Skeletal muscle cell (primary cell): ENCODE results near the gene BTBD10.

Experiments
- DNase-seq: peaks from one replicate; pipeline ENCODE4 v3.0.0-alpha.2; 2010; ENCODE audit warnings: low read depth
- H3K4me3 ChIP-seq: 2 replicates; pipeline ENCODE4 v1.5.1; 2011; ENCODE audit warnings: low read depth, mild to moderate bottlenecking, control low read depth, low read length, moderate library complexity

Gene BTBD10

DNA sequence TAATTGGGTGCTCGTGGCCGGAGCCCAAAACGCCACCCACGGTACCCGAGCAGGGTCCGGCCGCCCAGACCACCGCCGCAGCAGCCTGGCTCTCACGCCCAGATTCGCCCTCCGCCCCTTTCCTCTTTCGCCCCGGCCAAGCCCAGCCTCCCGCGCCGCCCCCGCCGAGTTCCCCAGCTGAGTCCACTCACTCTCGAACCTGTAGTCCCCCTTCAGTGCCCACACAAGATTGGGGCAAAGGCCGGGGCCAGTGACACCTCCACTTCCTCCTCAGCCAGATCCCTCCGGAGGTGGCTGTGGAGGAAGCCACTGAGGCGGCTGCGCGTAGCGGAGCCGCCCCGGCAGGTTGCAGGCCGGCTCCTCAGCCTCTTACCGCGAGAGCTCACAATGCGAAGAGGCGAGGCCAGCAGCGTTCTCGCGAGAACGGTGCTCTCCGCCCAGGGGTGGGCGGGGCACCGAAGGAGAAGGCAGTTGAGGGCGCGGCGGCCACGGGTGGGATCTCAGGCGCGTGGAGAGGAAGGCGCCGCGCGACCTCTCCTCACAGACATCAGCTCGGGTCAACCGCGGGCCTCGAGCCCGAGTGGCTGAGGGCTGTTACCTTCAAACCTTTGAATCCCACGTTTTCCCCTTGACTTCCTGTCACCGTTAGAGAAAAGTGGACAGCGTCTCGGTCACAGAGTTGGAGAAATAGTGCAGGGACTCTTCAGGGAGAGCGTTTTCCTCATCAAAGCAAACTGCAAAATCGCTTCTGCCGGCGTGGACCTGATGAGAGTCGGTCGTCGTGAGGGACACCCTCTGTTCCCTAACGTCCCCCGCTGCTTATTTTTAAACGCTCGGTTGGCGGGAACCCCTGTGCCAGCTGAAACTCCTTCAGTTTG is at the start of gene BTBD10:
TSS of gene BTBD10 (minus strand) at position 322 of the 878 bp plus-strand sequence. CDS start 18,098 bp downstream, outside the sequence.
- H3K4me3 ChIP-seq, result peak within 1 kb of the TSS; percentile 91
- peak; percentile 83 for DNase-seq

DNA sequence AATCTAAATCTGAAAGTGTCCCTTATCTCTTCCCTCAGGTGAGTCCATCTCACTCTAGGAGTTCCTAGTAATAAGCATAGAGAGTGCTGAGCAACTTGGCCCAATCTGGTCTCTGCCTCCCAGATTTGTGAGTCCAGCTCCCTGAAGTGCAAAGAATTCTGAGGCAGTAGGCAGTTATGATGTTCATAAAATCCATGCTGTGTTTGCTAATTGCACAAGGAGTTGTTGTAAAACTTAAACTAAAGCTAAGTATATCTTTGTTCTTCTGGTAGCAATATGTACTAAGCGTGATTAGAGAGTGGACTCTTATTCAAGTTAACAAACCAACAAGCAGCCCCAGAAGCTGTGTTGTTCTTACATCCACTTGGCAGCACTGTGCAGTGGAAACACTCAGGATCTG is 40.4 kb upstream of the BTBD10 start:
- DNase-seq, result no peak
- H3K4me3 ChIP-seq, result no peak overlapping the region

DNA sequence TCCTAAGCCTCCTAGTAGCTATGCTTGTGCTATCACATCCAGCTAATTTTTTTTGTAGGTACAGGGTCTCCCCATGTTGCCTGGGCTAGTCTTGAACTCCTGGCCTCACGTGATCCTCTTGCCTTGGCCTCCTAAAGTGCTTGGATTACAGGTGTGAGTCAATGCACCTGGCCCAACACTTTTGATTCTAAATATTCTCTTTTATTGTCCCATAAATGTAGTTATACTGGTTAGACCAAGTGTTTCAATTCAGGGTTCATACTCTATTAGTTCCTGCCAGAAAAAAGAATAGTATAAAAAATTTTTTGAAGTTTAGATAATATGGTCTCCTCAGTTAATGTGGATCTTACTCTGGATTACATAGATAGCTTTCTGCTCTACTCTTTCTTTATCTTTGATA is 39.5 kb upstream of the BTBD10 start:
- DNase-seq, result no peak
- no peak overlapping the region for H3K4me3 ChIP-seq

DNA sequence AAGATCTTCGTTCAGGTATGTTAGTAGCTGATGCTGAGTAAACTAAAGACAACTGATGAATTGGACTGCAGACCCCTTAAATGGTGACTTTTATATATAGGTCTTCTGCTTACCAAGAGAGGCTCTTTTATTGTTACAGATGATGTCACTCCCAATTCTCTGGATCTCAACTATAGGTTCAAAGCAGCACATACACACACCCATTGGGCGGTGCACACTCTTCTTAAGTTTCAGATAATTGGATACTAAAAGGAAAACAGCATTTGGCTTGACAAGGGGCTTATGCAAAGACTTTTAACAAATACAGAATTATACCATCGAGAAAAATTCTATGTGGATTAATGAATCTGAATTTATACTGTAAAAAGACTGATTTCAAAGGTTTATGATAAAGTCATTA is 32.9 kb upstream of the BTBD10 start, which contains the start of gene PTH:
TSS of gene PTH (minus strand) at position 69 of the 400 bp plus-strand sequence. CDS start 3,142 bp downstream, outside the sequence.
- H3K4me3 ChIP-seq, result no peak within 1 kb of the TSS
- no peak for DNase-seq

GRCh38 chr11:13494051-13494450 is 31.0 kb upstream of the BTBD10 start:
- H3K4me3 ChIP-seq, result no peak overlapping the region
- DNase-seq, result no peak

- no peak for DNase-seq
- no peak overlapping the region for H3K4me3 ChIP-seq
Measured at GRCh38 chr11:13487661-13488030, 24.6 kb upstream of the BTBD10 start.

- no peak for DNase-seq
- peak overlapping the region; percentile 27 for H3K4me3 ChIP-seq
Measured at GRCh38 chr11:13486926-13487660, 24.1 kb upstream of the BTBD10 start.

- DNase-seq, result no peak
- H3K4me3 ChIP-seq, result no peak overlapping the region
Measured at GRCh38 chr11:13480198-13480597, 17.2 kb upstream of the BTBD10 start.

DNA sequence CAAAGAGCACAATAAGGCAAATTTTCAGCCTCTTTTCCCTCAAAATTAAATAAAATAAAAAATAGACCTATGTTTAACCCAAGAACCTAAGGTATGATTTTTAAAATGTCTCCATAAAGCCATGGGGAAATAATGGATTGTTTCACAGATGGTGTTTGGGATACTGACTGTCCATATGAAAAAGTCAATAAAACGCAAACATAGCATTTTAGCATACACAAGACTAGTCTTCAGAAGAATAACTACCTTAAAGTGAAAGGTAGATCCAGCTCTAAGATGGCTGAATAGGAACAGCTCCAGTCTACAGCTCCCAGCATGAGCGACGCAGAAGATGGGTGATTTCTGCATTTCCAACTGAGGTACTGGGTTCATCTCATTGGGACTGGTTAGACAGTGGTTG is 16.7 kb upstream of the BTBD10 start:
- DNase-seq, result no peak
- no peak overlapping the region for H3K4me3 ChIP-seq

GRCh38 chr11:13475091-13475490 is 12.1 kb upstream of the BTBD10 start:
- no peak overlapping the region for H3K4me3 ChIP-seq
- no peak for DNase-seq

DNA sequence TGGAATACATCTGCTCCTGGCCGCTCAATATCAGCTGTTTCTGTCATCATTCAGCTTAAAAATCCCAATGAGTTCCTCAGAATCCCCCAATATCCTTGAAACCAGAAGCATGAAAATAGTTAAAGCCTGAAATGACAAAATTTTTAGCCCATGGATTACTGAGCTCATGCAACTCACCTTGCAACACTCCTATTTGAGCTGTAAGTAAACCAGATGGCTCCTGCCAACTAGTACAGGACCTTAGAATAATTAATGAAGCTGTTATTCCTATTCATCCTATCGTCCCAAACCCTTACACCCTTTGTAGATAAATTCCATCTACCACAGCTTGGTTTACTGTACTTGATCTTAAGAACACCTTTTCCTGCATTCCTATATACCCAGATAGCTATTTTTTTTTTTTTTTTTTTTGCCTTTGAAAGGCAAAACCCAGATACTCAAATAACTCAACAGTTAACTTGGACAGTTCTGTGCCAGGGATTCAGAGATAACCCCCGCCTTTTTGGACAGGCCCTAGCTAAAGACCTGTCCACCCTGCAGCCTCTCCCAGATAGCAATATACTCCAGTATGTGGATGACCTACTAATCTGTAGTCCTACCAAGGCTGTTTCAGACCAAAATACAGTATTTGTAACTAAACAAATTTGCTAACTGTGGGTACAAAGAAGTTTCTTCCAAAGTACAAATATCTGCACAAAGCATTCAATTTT is 10.1 kb upstream of the BTBD10 start:
- H3K4me3 ChIP-seq, result no peak overlapping the region
- DNase-seq, result no peak

GRCh38 chr11:13468750-13469149 is 5.7 kb upstream of the BTBD10 start:
- no peak overlapping the region for H3K4me3 ChIP-seq
- no peak for DNase-seq

GRCh38 chr11:13465909-13466371 is 2.9 kb upstream of the BTBD10 start:
- H3K4me3 ChIP-seq, result no peak overlapping the region
- no peak for DNase-seq

DNA sequence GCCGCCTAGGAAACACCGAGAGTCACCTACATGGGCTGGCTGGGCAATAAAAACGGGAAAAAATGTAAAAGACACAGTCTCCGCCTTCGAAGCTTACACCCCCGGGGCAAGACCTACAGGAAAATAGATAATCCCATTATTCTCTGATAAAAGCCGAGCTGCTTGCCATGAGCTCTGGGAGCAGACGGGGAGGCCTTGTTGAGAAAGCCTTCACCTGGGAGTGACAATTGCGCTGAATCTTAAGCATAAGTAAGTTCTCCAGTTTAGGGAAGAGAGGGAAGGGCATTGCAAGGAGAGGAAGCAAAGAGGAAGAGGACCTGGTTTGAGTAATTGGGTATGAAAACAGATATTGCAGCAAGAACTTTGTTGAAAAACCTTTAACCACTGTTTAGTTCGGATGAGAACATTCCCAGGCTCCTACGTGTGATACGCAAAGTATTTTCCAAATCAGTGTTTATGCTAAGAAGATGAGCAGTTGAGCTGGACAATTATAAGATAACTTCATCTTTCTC is 813 bp upstream of the BTBD10 start:
- DNase-seq, result no peak
- H3K4me3 ChIP-seq, result peak overlapping the region; percentile 91

DNA sequence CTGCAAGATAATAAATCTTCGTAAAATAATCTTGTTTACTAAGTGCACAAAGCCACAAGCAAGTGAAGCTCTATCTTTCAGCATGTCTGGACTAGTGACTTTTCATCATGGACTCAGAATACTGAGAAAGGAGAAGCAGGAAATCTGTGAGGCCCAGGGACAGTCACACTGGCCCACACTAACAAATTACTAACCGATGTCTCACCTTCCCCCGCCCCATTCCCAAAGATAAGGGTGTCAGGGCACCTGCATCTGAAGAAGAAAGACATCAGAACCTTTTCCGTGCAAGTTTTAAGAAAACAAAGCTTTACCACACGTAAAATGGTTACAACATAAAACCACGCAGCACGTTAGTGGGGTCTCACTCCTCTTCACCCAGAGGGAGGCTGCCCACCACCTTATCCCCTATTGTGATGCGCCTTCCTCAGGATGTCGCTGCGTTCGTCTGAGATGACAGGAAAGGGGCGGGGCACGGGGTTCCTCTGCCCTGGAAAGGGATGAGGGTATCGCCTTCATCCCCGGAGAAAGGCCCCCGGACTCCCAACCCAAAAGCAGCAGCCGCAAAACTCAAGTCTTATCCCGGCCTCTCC is 616 bp downstream of the BTBD10 start:
- DNase-seq, result no peak
- peak overlapping the region; percentile 91 for H3K4me3 ChIP-seq

DNA sequence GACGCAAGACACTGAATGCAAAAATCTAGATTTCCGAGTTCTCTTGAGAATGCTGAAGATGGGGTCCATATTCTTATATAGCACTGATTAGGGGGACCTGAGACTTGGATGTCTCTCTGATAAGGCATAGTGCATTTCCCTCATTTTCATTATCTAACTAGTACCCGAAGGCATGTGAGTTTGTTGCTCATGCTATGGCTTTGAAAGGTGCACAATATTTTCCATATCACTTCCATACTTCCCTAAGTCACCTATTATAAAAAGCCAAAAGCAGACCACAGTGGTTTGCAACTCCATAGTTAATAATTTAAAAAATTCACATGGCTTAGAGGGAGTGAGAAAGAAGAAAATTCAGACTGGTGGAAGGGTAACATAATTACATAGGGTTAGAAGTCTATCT is 1.7 kb downstream of the BTBD10 start:
- DNase-seq, result no peak
- H3K4me3 ChIP-seq, result no peak overlapping the region

GRCh38 chr11:13450832-13451397 is 12.1 kb downstream of the BTBD10 start:
- DNase-seq, result no peak
- no peak overlapping the region for H3K4me3 ChIP-seq

- no peak for DNase-seq
- no peak overlapping the region for H3K4me3 ChIP-seq
Measured at GRCh38 chr11:13449522-13449921, 13.5 kb downstream of the BTBD10 start.

GRCh38 chr11:13448876-13449275 is 14.1 kb downstream of the BTBD10 start:
- H3K4me3 ChIP-seq, result no peak overlapping the region
- peak; percentile 32 for DNase-seq
